HepG2 (cell line): ENCODE results near the gene TTK. TPM values are rescaled to one million over a fixed set of nuclear protein-coding genes. Genes with fewer than 3 reads are reported as not detected.

Source experiments
- ATAC-seq: fragments of 200-7000 bp; cut with Tn5 transposase; 3 replicates; pipeline ENCODE4 v1.9.1; 2020; ENCODE audit warnings: mild to moderate bottlenecking, moderate library complexity
- BruUV-seq: library from RNA; stranded (reverse); fragments of 400-500 nt; replicated peaks from 2 replicates; lab custom pipeline; 2021; lab: Mats Ljungman, UMichigan
- CTCF ChIA-PET: fragments of 300-600 bp; formaldehyde crosslinking; extraction: SDS; loops from one replicate; lab custom pipeline; 2021; ENCODE audit warnings: low total read pairs, inconsistent platforms, low intra/inter-chr PET ratio; lab: Yijun Ruan, JAX
- POLR2A ChIA-PET: fragments of 350-600 bp; sonication (Branson Sonifier 250); formaldehyde crosslinking; loops from one replicate; lab custom pipeline; 2020; ENCODE audit warnings: antibody characterized with exemption, inconsistent platforms; lab: Yijun Ruan, JAX
- DNase-seq: peaks from one replicate; pipeline ENCODE4 v3.0.0-alpha.2; 2015; ENCODE audit warnings: low spot score
- FAIRE-seq: peaks from 3 replicates; lab custom pipeline; 2011; peaks lifted over from hg19 to GRCh38; lab: Jason Lieb, UNC
- H2AFZ ChIP-seq: one replicate; pipeline ENCODE4 v1.6.1; 2011; ENCODE audit warnings: low read length, inconsistent platforms
- H3K27ac ChIP-seq: fragments of 300-600 bp; 3 replicates; pipeline ENCODE4 v1.8.0; 2011; ENCODE audit warnings: mixed run types, mild to moderate bottlenecking, mixed read lengths, low read length, inconsistent platforms; ENCODE audit not compliant: insufficient read depth; ENCODE audit errors: extremely low read length
- H3K27me3 ChIP-seq, 2 experiments: fragments of 200-600 bp in 1 of 2; 2 replicates in 1 of 2; 3 replicates in 1 of 2; pipeline versions ENCODE4 v1.6.0 to v1.8.0; 2011; ENCODE audit warnings: low read length in 2 of 2, mild to moderate bottlenecking in 2 of 2, moderate library complexity in 2 of 2, inconsistent platforms in 1 of 2; ENCODE audit not compliant: insufficient read depth in 2 of 2, control insufficient read depth in 1 of 2
- H3K36me3 ChIP-seq, 2 experiments: fragments of 200-600 bp in 1 of 2; replicated peaks in 1 of 2; 2 replicates in 1 of 2; 3 replicates in 1 of 2; pipeline versions ENCODE4 v1.5.1 to v1.8.0; 2011; ENCODE audit warnings: low read length in 2 of 2, inconsistent platforms in 1 of 2; ENCODE audit not compliant: insufficient read depth in 2 of 2, control insufficient read depth in 1 of 2
- H3K4me1 ChIP-seq: 2 replicates; pipeline ENCODE4 v1.5.1; 2012; ENCODE audit warnings: low read length, inconsistent platforms; ENCODE audit not compliant: insufficient read depth
- H3K4me2 ChIP-seq: 2 replicates; pipeline ENCODE4 v1.6.0; 2011; ENCODE audit warnings: low read depth, low read length, inconsistent platforms
- H3K4me3 ChIP-seq, 3 experiments: fragments of 200-600 bp in 1 of 3; sonication (generic), shearing (Covaris generic) in 1 of 3; replicated peaks in 1 of 3; 2 replicates each; pipeline ENCODE4 v1.5.1; 2011 to 2016; ENCODE audit warnings: low read length in 3 of 3, inconsistent platforms in 2 of 3, low read depth in 2 of 3, mild to moderate bottlenecking in 2 of 3, control low read depth in 1 of 3, mixed read lengths in 1 of 3; ENCODE audit not compliant: insufficient read depth in 1 of 3
- H3K79me2 ChIP-seq: one replicate; pipeline ENCODE4 v1.6.1; 2011; ENCODE audit warnings: low read length, inconsistent platforms; ENCODE audit not compliant: insufficient read depth
- H3K9ac ChIP-seq: 2 replicates; pipeline ENCODE4 v1.6.0; 2011; ENCODE audit warnings: mild to moderate bottlenecking, low read depth, low read length, inconsistent platforms; ENCODE audit not compliant: insufficient read depth
- H3K9me3 ChIP-seq: 2 replicates; pipeline ENCODE4 v1.5.1; 2012; ENCODE audit warnings: mild to moderate bottlenecking, low read length
- H4K20me1 ChIP-seq: 2 replicates; pipeline ENCODE4 v1.6.0; 2011; ENCODE audit warnings: inconsistent platforms, mild to moderate bottlenecking, low read length, moderate library complexity; ENCODE audit not compliant: insufficient read depth
- CCDC6 ChIP-seq: sonication (generic); formaldehyde crosslinking; IDR thresholded peaks from 2 replicates; pipeline ENCODE4 v1.8.1; 2022; ENCODE audit warnings: mild to moderate bottlenecking, missing genetic modification reagents, moderate library complexity
- CEBPZ ChIP-seq: IDR thresholded peaks from 2 replicates; pipeline ENCODE4 v1.6.1; 2012; ENCODE audit warnings: low read length, improper control_type of control experiment
- EHMT2 ChIP-seq: fragments of 200-600 bp; sonication (generic); IDR thresholded peaks from 2 replicates; pipeline ENCODE4 v1.7.0; 2017; ENCODE audit warnings: antibody characterized with exemption, low read depth, low read length, borderline replicate concordance
- FOXK1 ChIP-seq: sonication (generic); formaldehyde crosslinking; IDR thresholded peaks from 2 replicates; pipeline ENCODE4 v1.4.0; 2020; ENCODE audit warnings: low read depth, missing genetic modification reagents, borderline replicate concordance
- FOXM1 ChIP-seq: sonication (generic); formaldehyde crosslinking; IDR thresholded peaks from 2 replicates; pipeline ENCODE4 v1.5.0; 2020; ENCODE audit warnings: missing genetic modification reagents
- MTERF4 ChIP-seq: sonication (generic); formaldehyde crosslinking; IDR thresholded peaks from 2 replicates; pipeline ENCODE4 v1.8.0; 2023; ENCODE audit warnings: mild to moderate bottlenecking, missing genetic modification reagents
- PITX1 ChIP-seq: sonication (generic); formaldehyde crosslinking; IDR thresholded peaks from 2 replicates; pipeline ENCODE4 v1.5.1; 2020; ENCODE audit warnings: mild to moderate bottlenecking, missing genetic modification reagents
- POGZ ChIP-seq: sonication (generic); formaldehyde crosslinking; IDR thresholded peaks from 2 replicates; pipeline ENCODE4 v1.4.0; 2020; ENCODE audit warnings: mild to moderate bottlenecking, missing genetic modification reagents
- RFX5 ChIP-seq: IDR thresholded peaks from 2 replicates; pipeline ENCODE4 v1.6.1; 2011; ENCODE audit warnings: low read depth, low read length, improper control_type of control experiment
- RFXAP ChIP-seq: sonication (generic); formaldehyde crosslinking; IDR thresholded peaks from 2 replicates; pipeline ENCODE4 v1.4.0; 2020; ENCODE audit warnings: missing genetic modification reagents, borderline replicate concordance
- STAT5B ChIP-seq: sonication (generic); formaldehyde crosslinking; IDR thresholded peaks from 2 replicates; pipeline ENCODE4 v1.4.0; 2020; ENCODE audit warnings: missing genetic modification reagents
- TEAD2 ChIP-seq: sonication (generic); formaldehyde crosslinking; IDR thresholded peaks from 2 replicates; pipeline ENCODE4 v1.9.0; 2021; ENCODE audit warnings: missing genetic modification reagents
- ZNF317 ChIP-seq: sonication (generic); formaldehyde crosslinking; IDR thresholded peaks from 2 replicates; pipeline ENCODE4 v1.5.0; 2020; ENCODE audit warnings: mild to moderate bottlenecking, missing genetic modification reagents
- ZNF7 ChIP-seq: IDR thresholded peaks from 2 replicates; pipeline ENCODE4 v1.6.1; 2016; ENCODE audit warnings: missing biosample characterization, missing genetic modification reagents
- ZNF776 ChIP-seq: sonication (generic); formaldehyde crosslinking; IDR thresholded peaks from 2 replicates; pipeline ENCODE4 v1.4.0; 2020; ENCODE audit warnings: mild to moderate bottlenecking, missing genetic modification reagents
- ZNF891 ChIP-seq: sonication (generic); formaldehyde crosslinking; IDR thresholded peaks from 2 replicates; pipeline ENCODE4 v1.5.0; 2020; ENCODE audit warnings: mild to moderate bottlenecking, missing genetic modification reagents
- ZSCAN12 ChIP-seq: sonication (generic); formaldehyde crosslinking; IDR thresholded peaks from 2 replicates; pipeline ENCODE4 v1.9.0; 2021; ENCODE audit warnings: mild to moderate bottlenecking, missing genetic modification reagents
- ZXDC ChIP-seq: sonication (generic); formaldehyde crosslinking; IDR thresholded peaks from 2 replicates; pipeline ENCODE4 v1.5.0; 2020; ENCODE audit warnings: mild to moderate bottlenecking, missing genetic modification reagents
- WGBS: methylation state at CpG from one replicate; pipeline ENCODE4 v1.1.6; 2017; ENCODE audit warnings: low lambda C conversion rate; 5-methylcytosine and 5-hydroxymethylcytosine counted together
- in situ Hi-C: cut with HindIII; loops from 2 replicates; pipeline ENCODE4 v1.10.0; 2017; ENCODE audit warnings: low pct_unique_long_range_greater_than_20kb; ENCODE audit not compliant: extremely low pct_ligation_motif_present
- intact Hi-C: fragments of 100-400 bp; cut with micrococcal nuclease; formaldehyde crosslinking; loops from one replicate; pipeline ENCODE4 v1.10.0; 2022; ENCODE audit not compliant: unreplicated experiment
- polyA plus RNA-seq, 8 experiments: library from polyadenylated mRNA; depleted of rRNA in 3 of 8; stranded (reverse) in 7 of 8; unstranded in 1 of 8; fragments of >200 nt; fragmentation: Illumina TruSeq in 4 of 8; extraction: Trizol in 4 of 8; gene quantifications; 2 replicates each; pipeline versions ENCODE4 v1.2.1 to v1.2.3, GENCODE V29; 2011 to 2016; ENCODE audit warnings: low read depth in 4 of 8, missing spikeins in 1 of 8, mixed read lengths in 1 of 8; ENCODE audit not compliant: insufficient read depth in 1 of 8
- total RNA-seq, 5 experiments: library from RNA; depleted of rRNA; stranded (reverse); fragments of >200 nt; fragmentation: Illumina TruSeq; extraction: Trizol; gene quantifications; 2 replicates each; pipeline ENCODE4 v1.2.3, GENCODE V29; 2016; ENCODE audit warnings: low read depth in 1 of 5

TTK gene
- total and polyA plus RNA-seq, 2 of the 13 experiments (the other 11 are each of a cell fraction or from before 2014, with no cell fraction given): 8.6 to 33.2 TPM

GRCh38 chr6:79981652-79982051, 22.8 kb upstream of the TTK start:
- H3K79me2 ChIP-seq: no peaks in the 10 kb centered on the region
- FAIRE-seq (no peak), DNase-seq (no peak), ATAC-seq (no peak)
- TF ChIP-seq POGZ (CRISPR knock-in tag) (no peak), ZNF776 (CRISPR knock-in tag) (no peak), CCDC6 (no peak), ZNF317 (CRISPR knock-in tag) (no peak), CEBPZ (no peak), PITX1 (no peak), RFX5 (no peak), TEAD2 (CRISPR knock-in tag) (no peak), ZNF7 (CRISPR knock-in tag) (no peak), ZXDC (no peak), RFXAP (no peak), MTERF4 (CRISPR knock-in tag) (no peak), EHMT2 (no peak), ZSCAN12 (no peak), STAT5B (CRISPR knock-in tag) (no peak), FOXK1 (no peak), ZNF891 (no peak), FOXM1 (CRISPR knock-in tag) (no peak)
- ChIA-PET POLR2A (no interaction called here), CTCF (no interaction called here)
- no peaks in the 10 kb centered on the region for H4K20me1 ChIP-seq
- no peak overlapping the region for H3K27ac ChIP-seq
- no peak overlapping the region for H3K4me3 ChIP-seq
- H2AFZ ChIP-seq: no peak overlapping the region
- H3K9me3 ChIP-seq: no peaks in the 10 kb centered on the region
- intact Hi-C loops (no loop called here), in situ Hi-C loops (no loop called here)
- H3K4me2 ChIP-seq: no peak overlapping the region
- no peaks in the 10 kb centered on the region for H3K36me3 ChIP-seq
- H3K4me1 ChIP-seq: peaks cover 23% of the 10 kb centered on the region
- no peak overlapping the region for H3K9ac ChIP-seq
- no TSS peak for BruUV-seq
- WGBS: 93% methylated on average over 4 of the region's 4 CpGs
- H3K27me3 ChIP-seq: no peaks in the 10 kb centered on the region; a peak in 1 of 5 replicates
